Breast epithelium (tissue), 3 donors: ENCODE measurements around the gene TP53I13.

Experiments used
- POLR2AphosphoS5 ChIP-seq, 3 donors: sonication (generic); formaldehyde crosslinking; IDR thresholded peaks; one replicate each; pipeline ENCODE4 v1.6.1; 2017; ENCODE audit warnings: antibody characterized with exemption in 3 of 3
- TF ChIP-seq, protein P1 (sequence below), 3 donors: fragments of 450-650 bp; IDR thresholded peaks; one replicate each; pipeline ENCODE4 v1.5.1; 2016 to 2017; ENCODE audit warnings: antibody characterized with exemption in 3 of 3, mild to moderate bottlenecking in 3 of 3, moderate library complexity in 3 of 3

DNA sequence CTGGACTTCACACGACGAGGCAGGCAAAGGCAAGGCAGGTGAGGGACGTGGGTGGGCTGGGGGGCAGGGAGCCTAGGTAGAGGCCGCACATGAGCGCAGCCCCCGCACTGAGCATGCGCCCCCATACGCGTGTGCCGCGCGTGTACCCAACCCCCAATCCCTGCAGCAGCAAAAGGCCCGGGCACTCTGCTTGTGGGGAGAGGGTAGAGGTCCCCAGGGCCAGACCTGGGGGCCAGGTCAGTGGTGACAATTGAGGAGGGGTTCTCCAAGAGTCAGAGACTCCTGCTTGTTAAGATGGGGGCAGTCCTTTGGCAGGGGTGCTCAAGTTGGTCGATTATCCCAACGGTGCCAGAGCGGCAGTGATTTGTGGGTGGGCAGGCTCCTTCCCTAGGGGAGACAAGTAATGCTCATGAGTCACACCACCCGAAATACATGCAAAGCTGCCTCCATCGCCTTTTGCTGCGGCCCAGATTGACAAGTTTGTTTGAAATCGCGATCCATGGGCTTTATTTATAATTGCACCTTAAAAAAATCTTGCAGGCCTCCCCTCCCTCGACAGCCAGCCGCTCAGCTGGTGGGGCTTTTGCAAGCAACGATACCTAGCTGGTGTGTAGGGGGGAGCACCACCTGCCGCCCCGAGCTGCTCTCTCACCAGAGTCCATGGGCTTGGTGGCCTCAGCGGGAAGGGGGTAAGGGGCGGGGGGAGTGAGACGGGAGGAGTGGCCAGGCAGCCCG is 22.1 kb downstream of the TP53I13 start:
- TF ChIP-seq, protein P1, sequence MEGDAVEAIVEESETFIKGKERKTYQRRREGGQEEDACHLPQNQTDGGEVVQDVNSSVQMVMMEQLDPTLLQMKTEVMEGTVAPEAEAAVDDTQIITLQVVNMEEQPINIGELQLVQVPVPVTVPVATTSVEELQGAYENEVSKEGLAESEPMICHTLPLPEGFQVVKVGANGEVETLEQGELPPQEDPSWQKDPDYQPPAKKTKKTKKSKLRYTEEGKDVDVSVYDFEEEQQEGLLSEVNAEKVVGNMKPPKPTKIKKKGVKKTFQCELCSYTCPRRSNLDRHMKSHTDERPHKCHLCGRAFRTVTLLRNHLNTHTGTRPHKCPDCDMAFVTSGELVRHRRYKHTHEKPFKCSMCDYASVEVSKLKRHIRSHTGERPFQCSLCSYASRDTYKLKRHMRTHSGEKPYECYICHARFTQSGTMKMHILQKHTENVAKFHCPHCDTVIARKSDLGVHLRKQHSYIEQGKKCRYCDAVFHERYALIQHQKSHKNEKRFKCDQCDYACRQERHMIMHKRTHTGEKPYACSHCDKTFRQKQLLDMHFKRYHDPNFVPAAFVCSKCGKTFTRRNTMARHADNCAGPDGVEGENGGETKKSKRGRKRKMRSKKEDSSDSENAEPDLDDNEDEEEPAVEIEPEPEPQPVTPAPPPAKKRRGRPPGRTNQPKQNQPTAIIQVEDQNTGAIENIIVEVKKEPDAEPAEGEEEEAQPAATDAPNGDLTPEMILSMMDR (IDR thresholded peaks at IDR 0.05) = no peak
- no peak for TF ChIP-seq POLR2AphosphoS5 (IDR thresholded peaks at IDR 0.05)
